ENCODE data around the gene ACSM2B.
"Not testable (repeated sequence)": the region's sequence is repeated elsewhere in the genome, so short reads cannot be mapped to it uniquely, and the experiment has no call there.

Gene ACSM2B, protein sequence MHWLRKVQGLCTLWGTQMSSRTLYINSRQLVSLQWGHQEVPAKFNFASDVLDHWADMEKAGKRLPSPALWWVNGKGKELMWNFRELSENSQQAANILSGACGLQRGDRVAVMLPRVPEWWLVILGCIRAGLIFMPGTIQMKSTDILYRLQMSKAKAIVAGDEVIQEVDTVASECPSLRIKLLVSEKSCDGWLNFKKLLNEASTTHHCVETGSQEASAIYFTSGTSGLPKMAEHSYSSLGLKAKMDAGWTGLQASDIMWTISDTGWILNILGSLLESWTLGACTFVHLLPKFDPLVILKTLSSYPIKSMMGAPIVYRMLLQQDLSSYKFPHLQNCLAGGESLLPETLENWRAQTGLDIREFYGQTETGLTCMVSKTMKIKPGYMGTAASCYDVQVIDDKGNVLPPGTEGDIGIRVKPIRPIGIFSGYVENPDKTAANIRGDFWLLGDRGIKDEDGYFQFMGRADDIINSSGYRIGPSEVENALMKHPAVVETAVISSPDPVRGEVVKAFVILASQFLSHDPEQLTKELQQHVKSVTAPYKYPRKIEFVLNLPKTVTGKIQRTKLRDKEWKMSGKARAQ

GRCh38 chr16:20576145-20576544, at the start of gene ACSM2B:
TSS of gene ACSM2B (minus strand) at chr16:20576367. CDS start at chr16:20564845, 11,522 bp downstream.
- not testable (repeated sequence) for DNase-seq

- DNase-seq: no peak
Observed at GRCh38 chr16:20624882-20625807, 49.0 kb upstream of the ACSM2B start.

GRCh38 chr16:20624205-20624604, 48.0 kb upstream of the ACSM2B start:
- DNase-seq: no peak

GRCh38 chr16:20622498-20622870, 46.3 kb upstream of the ACSM2B start:
- DNase-seq: no peak

DNA sequence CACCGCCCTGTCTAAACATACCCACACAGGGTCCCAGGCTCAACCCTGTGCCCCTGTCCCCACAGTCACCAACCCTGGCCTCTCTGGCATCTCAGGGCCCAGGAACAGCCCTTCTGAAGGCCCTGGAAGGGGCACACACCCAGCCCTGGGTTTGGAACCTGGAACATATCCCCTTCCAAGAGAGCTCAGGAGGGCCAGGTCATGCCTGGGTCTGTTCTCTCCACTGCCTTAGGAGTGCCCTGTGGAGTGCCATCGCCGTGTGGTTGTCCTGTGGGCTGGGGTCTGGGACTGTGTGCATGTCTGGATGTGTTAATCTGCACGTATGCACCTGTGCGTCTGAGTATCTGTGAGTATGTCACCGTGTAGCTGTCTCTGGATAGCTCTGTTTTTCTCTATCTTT, 45.2 kb upstream of the ACSM2B start:
- no peak for DNase-seq

DNA sequence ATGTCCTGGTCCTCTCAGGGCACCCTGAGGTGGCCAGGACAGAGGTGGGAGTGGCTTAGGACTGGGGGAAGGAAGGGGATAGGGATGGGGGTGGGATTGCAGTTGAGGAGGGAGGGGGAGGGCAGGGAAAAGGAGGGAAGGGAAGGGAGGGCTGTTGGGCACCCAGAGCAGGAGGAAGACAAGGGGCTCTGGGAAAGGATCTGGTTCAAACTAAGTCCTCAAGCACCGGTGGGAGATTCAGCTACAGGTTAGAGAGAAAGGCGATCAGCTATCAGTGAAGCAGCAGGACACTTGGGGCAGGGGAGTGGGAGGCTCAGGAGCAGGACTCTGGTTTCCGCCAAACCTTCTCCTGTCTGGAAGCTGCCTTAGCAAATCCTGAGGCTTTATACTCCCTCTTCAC, 44.6 kb upstream of the ACSM2B start:
- DNase-seq: no peak

DNA sequence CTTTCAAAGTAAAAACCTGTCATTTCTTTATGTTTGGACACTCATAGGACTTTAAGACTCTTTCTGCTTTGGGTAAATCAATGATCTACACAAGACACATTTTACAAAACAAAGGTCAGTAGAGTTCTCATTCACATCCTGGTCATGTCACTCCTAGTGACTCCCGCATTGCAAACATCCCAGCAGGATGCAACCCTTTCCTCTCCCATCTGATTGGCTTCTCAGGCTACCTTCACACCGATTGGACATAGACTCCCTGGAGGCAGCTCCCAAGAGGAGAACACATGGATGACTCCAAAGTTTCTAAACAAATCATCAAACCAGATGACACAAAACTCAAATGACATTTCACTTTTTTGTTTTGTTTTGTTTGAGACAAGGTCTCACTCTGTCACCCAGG, 43.8 kb upstream of the ACSM2B start:
- no peak for DNase-seq

DNA sequence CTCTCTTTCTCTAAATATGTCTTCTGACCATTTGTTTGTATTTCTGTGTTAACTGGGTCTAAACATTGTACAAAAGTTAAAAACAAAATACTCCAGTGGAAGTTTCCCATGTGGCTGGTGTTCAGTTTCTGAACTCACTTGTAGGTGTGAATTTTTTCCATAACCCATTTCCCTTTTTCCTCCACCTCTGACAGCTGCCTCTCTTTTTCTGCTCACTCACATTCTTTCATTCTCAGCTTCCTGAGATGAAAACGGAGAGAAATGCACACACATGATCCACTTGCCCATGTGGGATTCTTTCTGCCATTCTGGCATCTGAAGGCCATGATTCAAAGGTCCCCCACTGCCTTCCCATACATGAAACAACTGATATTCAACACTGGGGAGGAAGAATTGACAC, 41.1 kb upstream of the ACSM2B start:
- DNase-seq: no peak

DNA sequence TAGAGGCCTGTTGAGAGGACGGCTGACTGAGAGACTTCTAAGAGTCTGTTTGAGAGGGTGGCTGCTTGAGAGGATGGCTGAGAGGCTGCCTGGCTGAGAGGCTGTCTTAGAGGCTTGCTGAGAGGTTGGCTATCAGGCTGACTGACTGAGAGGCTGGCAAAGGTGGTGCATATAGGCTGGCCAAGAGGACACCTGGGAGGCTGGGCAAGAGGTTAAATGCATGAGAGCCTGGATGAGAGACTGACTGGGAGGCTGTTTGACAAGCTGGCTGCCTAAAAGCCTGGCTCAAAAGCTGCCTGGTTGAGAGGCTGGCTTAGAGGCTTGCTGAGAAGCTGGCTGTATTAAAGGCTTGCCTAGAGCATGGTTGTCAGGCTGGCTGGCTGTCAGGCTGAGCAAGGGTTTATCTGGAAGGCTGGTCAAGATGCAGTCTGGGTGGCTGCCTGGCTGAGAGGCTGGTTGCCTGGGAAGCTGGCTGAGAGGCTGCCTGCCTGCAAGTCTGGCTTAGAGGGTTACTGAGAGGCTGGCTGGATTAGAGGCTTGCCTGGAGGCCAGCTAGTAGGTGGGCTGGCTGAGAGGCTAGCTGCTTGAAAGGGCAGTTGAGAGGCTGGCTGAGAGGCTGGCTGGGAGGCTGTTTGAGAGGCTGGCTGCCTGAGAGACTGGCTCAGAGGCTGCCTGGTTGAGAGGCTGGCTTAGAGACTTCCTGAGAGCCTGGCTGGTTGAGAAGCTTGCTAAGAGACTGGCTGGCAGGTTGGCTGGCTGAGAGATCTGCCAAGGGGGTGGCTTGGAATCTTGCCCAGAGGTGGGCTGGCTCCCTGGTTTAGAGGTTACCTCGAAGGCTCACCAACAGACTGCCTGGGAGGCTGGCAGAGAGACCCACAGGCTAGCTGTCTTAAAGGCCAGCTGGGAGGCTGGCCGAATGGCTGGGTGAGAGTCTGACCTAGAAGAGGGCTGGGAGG, 38.3 kb upstream of the ACSM2B start:
- DNase-seq: no peak

DNA sequence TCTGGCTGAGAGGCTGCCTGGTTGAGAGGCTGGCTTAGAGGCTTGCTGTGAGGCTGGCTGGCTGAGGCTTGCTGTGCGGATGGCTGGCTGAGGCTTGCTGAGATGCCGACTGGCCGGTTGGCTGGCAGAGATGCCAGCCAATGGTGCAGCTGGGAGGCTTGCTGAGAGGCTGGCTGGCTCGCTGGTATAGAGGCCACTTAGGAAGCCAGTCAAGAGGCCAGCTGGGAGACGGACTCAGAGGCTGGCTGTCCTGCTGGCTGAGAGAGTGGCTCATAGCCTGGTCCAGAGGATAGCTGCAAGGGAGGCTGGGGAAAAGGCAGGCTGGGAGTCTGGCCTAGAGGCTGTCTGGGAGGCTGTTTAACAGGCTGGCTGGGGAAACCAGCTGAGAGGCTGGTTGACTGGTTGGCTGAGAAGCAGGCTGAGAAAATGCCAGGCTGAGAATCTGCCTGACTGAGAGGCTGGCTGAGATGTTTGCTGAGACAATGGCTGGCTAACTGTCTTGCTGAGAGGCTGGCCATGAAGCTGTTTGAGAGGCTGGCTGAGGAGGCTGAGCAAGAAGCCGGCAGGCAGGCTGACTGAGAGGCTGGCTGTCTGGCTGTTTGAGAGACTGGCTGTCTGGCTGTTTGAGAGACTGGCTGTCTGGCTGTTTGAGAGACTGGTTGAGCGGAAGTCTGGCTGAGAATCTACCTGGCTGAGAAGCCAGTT, 37.5 kb upstream of the ACSM2B start:
- DNase-seq: no peak

DNA sequence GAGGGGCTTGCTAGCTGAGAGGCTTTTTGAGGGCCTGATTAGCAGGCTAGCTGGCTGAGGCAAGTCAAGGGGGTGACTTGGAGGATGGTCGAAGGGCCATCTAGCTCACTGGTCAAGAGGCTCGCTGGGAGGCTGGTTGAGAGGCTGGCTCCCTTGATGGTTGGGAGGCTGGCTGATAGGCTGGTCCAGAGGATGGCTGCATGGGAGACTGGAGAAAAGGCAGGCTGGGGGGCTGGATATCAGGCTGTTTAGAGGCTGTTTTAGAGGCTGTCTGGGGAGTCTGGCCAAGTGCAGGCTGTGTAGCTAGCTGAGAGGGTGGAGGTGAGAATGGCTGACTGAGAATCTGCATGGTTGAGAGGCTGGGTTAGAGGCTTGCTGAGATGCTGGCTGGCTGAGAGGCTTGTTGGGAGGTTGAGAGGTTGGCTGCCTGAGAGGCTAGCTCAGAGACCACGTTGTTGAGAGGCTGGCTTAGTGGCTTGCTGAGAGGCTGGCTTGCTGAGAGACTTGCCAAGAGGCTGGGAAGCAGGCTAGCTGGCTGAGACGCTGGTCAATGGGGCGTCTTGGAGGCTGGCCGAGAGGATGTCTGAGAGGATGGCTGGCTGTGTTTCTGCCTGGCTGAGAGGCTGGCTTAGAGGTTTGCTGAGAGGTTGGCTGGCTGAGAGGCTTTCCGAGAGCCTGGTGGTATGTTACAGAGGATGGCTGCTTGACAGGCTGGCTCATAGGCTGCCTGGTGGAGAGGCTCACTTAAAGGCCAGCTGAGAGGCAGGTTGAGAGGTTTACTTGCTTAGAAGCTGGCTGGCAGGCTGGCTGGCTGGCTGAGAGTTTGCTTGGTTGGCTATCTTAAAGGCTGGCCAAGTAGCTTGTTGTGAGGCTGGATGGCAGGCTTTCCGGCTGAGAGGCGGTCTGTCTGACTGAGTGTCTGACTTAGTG, 36.6 kb upstream of the ACSM2B start:
- no peak for DNase-seq

- DNase-seq: no peak
Observed at GRCh38 chr16:20611975-20612481, 35.9 kb upstream of the ACSM2B start.

- DNase-seq: no peak
Observed at GRCh38 chr16:20611350-20611902, 35.3 kb upstream of the ACSM2B start.

DNA sequence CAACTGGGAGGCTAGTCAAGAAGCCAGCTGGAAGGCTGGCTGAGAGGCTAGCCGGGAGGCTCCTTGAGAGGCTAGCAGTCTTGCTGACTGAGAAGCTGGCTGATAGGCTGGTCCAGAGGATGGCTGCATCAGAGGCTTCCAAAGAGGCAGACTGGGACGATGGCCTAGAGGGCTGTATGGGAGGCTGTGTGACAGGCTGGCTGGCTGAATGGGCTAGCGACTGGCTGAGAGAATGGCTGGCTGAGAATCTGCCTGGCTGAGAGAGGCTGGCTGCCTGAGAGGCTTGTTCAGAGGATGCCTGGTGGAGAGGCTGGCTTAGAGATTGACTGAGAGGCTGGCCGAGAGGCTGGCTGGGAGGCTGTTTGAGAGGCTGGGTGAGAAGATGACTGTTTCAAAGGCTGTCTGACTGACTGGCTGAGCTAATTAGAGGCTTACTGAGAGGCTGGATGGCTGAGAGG, 34.8 kb upstream of the ACSM2B start:
- no peak for DNase-seq

GRCh38 chr16:20610211-20610891, 34.2 kb upstream of the ACSM2B start:
- no peak for DNase-seq

DNA sequence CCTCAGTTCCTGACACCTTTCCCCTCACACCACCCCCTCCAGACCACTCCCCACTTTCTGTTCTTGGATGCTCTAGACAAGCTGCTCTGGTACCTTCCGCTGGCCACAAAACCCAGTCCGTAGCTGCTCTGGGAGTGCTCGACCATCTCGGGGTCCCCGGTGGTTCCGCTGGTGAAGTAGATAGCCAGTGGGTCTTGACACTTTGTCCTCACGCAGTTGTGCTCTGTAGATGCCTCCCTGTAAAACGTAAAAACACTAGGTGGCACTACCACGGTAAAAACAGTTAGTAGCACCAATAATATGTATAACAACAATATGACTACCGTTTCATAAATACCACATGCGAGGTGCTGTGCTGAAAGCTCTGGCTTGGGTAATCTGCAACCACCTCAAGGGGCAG, 26.0 kb upstream of the ACSM2B start:
- not testable (repeated sequence) for DNase-seq

GRCh38 chr16:20599475-20599874, 23.3 kb upstream of the ACSM2B start:
- not testable (repeated sequence) for DNase-seq

- no peak for DNase-seq
Observed at GRCh38 chr16:20598832-20599469, 22.8 kb upstream of the ACSM2B start.

DNA sequence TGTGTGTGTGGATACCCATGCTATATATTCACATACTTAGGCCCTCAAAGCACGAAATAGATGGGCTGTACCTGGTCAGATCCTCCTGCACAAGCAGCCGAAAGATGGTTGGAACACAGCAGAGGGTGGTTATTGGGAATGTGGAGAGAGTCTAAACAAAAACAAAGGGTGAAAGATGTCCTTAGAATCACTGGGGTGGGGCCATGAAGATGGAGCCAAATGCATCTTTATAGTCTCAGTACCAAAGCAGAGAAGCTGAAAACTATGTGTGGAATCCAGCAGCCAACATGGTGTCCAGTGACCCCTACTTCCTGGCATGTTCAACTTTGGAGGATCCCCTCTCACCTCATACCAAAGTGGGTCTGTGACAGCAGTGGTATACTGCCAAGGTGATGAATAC, 19.5 kb upstream of the ACSM2B start:
- DNase-seq: not testable (repeated sequence)
